Astrocyte (in vitro differentiated cells and primary cell): ENCODE results near the gene TBC1D12. TPM values are rescaled to one million over a fixed set of nuclear protein-coding genes. Genes with fewer than 3 reads are reported as not detected.

Experiments used
- DNase-seq: peaks from one replicate; pipeline ENCODE4 v3.0.0-alpha.2; 2010; ENCODE audit warnings: low read depth
- FAIRE-seq: peaks from 2 replicates; lab custom pipeline; 2011; peaks lifted over from hg19 to GRCh38; lab: Jason Lieb, UNC
- H2AFZ ChIP-seq: 2 replicates; pipeline ENCODE4 v1.6.0; 2012; ENCODE audit warnings: low read depth, low read length, inconsistent platforms
- H3K27ac ChIP-seq: 2 replicates; pipeline ENCODE4 v1.5.1; 2011; ENCODE audit warnings: low read depth, low read length, inconsistent platforms
- H3K27me3 ChIP-seq: 2 replicates; pipeline ENCODE4 v1.6.0; 2011; ENCODE audit warnings: low read length, inconsistent platforms; ENCODE audit not compliant: insufficient read depth
- H3K36me3 ChIP-seq: 2 replicates; pipeline ENCODE4 v1.5.1; 2011; ENCODE audit warnings: low read length, inconsistent platforms; ENCODE audit not compliant: insufficient read depth
- H3K4me1 ChIP-seq: 2 replicates; pipeline ENCODE4 v1.5.1; 2011; ENCODE audit warnings: low read length, inconsistent platforms; ENCODE audit not compliant: insufficient read depth
- H3K4me2 ChIP-seq: 2 replicates; pipeline ENCODE4 v1.6.0; 2012; ENCODE audit warnings: low read length, inconsistent platforms
- H3K4me3 ChIP-seq: 2 replicates; pipeline ENCODE4 v1.5.1; 2011; ENCODE audit warnings: low read depth, mild to moderate bottlenecking, low read length, inconsistent platforms; ENCODE audit not compliant: insufficient read depth
- H3K79me2 ChIP-seq: 2 replicates; pipeline ENCODE4 v1.6.0; 2012; ENCODE audit warnings: mild to moderate bottlenecking, low read length, inconsistent platforms; ENCODE audit not compliant: insufficient read depth
- H3K9ac ChIP-seq: 2 replicates; pipeline ENCODE4 v1.6.0; 2012; ENCODE audit warnings: mild to moderate bottlenecking, low read length, inconsistent platforms
- H3K9me3 ChIP-seq: 2 replicates; pipeline ENCODE4 v1.5.1; 2012; ENCODE audit warnings: low read depth, mild to moderate bottlenecking, low read length, inconsistent platforms; ENCODE audit not compliant: insufficient read depth
- H4K20me1 ChIP-seq: 2 replicates; pipeline ENCODE4 v1.6.0; 2012; ENCODE audit warnings: low read length, inconsistent platforms; ENCODE audit not compliant: insufficient read depth
- H3K27ac Mint-ChIP-seq: one replicate; pipeline ENCODE4 v1.8.0; 2021; ENCODE audit warnings: mild to moderate bottlenecking, mixed read lengths; ENCODE audit not compliant: unreplicated experiment
- H3K27me3 Mint-ChIP-seq: one replicate; pipeline ENCODE4 v1.8.0; 2021; ENCODE audit warnings: low read depth, mixed read lengths; ENCODE audit not compliant: unreplicated experiment
- H3K36me3 Mint-ChIP-seq: one replicate; pipeline ENCODE4 v1.8.0; 2021; ENCODE audit warnings: low read depth, mixed read lengths; ENCODE audit not compliant: unreplicated experiment
- H3K4me1 Mint-ChIP-seq: one replicate; pipeline ENCODE4 v1.8.0; 2021; ENCODE audit warnings: low read depth, mixed read lengths; ENCODE audit not compliant: unreplicated experiment
- H3K4me3 Mint-ChIP-seq: one replicate; pipeline ENCODE4 v1.8.0; 2021; ENCODE audit warnings: mild to moderate bottlenecking, moderate library complexity, mixed read lengths; ENCODE audit not compliant: unreplicated experiment
- H3K9me3 Mint-ChIP-seq: one replicate; pipeline ENCODE4 v1.8.0; 2021; ENCODE audit warnings: mild to moderate bottlenecking, mixed read lengths; ENCODE audit not compliant: unreplicated experiment
- EZH2 ChIP-seq: IDR thresholded peaks from 2 replicates; pipeline ENCODE4 v1.6.1; 2012; ENCODE audit warnings: mild to moderate bottlenecking, low read length, inconsistent platforms; ENCODE audit not compliant: insufficient read depth
- total RNA-seq: library from RNA; stranded (reverse); gene quantifications from 2 replicates; pipeline ENCODE4 v1.2.1, GENCODE V29; 2021
- TF ChIP-seq, protein P1 (sequence below): IDR thresholded peaks from 2 replicates; pipeline ENCODE4 v1.5.1; 2011; ENCODE audit warnings: low read depth, mild to moderate bottlenecking, inconsistent platforms, low read length, moderate library complexity; ENCODE audit not compliant: insufficient read depth

TBC1D12 gene
- total RNA-seq, 1 donor from 2014 or later, result 7.6 TPM

- Mint-ChIP-seq H3K4me3 (no peak overlapping the region), H3K36me3 (no peaks in the 10 kb centered on the region), H3K27ac (no peak overlapping the region), H3K27me3 (no peaks in the 10 kb centered on the region), H3K4me1 (peaks cover 4% of the 10 kb centered on the region), H3K9me3 (no peaks in the 10 kb centered on the region)
- TF ChIP-seq, protein P1, sequence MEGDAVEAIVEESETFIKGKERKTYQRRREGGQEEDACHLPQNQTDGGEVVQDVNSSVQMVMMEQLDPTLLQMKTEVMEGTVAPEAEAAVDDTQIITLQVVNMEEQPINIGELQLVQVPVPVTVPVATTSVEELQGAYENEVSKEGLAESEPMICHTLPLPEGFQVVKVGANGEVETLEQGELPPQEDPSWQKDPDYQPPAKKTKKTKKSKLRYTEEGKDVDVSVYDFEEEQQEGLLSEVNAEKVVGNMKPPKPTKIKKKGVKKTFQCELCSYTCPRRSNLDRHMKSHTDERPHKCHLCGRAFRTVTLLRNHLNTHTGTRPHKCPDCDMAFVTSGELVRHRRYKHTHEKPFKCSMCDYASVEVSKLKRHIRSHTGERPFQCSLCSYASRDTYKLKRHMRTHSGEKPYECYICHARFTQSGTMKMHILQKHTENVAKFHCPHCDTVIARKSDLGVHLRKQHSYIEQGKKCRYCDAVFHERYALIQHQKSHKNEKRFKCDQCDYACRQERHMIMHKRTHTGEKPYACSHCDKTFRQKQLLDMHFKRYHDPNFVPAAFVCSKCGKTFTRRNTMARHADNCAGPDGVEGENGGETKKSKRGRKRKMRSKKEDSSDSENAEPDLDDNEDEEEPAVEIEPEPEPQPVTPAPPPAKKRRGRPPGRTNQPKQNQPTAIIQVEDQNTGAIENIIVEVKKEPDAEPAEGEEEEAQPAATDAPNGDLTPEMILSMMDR, result no peak
- no peak for TF ChIP-seq EZH2
- FAIRE-seq, result no peak
- H3K36me3 ChIP-seq, result no peaks in the 10 kb centered on the region
- no peak overlapping the region for H3K9ac ChIP-seq
- H3K79me2 ChIP-seq, result no peaks in the 10 kb centered on the region
- H2AFZ ChIP-seq, result no peak overlapping the region
- no peak overlapping the region for H3K4me2 ChIP-seq
- no peak for DNase-seq
- no peak overlapping the region for H3K4me3 ChIP-seq
- no peaks in the 10 kb centered on the region for H3K27me3 ChIP-seq
- no peaks in the 10 kb centered on the region for H4K20me1 ChIP-seq
- H3K9me3 ChIP-seq, result no peaks in the 10 kb centered on the region
- no peak overlapping the region for H3K27ac ChIP-seq
- no peaks in the 10 kb centered on the region for H3K4me1 ChIP-seq
Measured at GRCh38 chr10:94496646-94497045, 94.3 kb downstream of the TBC1D12 start.

GRCh38 chr10:94500063-94500462, 97.7 kb downstream of the TBC1D12 start:
- Histone ChIP-seq H3K4me1 (no peaks in the 10 kb centered on the region), H2AFZ (no peak overlapping the region), H3K79me2 (no peaks in the 10 kb centered on the region), H4K20me1 (no peaks in the 10 kb centered on the region), H3K4me3 (no peak overlapping the region), H3K36me3 (no peaks in the 10 kb centered on the region), H3K9me3 (no peaks in the 10 kb centered on the region), H3K27ac (no peak overlapping the region), H3K4me2 (no peak overlapping the region), H3K9ac (no peak overlapping the region), H3K27me3 (no peaks in the 10 kb centered on the region)
- TF ChIP-seq, protein P1, result peak; percentile 44
- no peak for TF ChIP-seq EZH2
- no peak overlapping the region for H3K4me3 Mint-ChIP-seq
- DNase-seq (no peak), FAIRE-seq (no peak)
- peaks cover 4% of the 10 kb centered on the region for H3K4me1 Mint-ChIP-seq
- no peak overlapping the region for H3K27ac Mint-ChIP-seq
- H3K9me3 Mint-ChIP-seq, result no peaks in the 10 kb centered on the region
- H3K27me3 Mint-ChIP-seq, result no peaks in the 10 kb centered on the region
- no peaks in the 10 kb centered on the region for H3K36me3 Mint-ChIP-seq

DNA sequence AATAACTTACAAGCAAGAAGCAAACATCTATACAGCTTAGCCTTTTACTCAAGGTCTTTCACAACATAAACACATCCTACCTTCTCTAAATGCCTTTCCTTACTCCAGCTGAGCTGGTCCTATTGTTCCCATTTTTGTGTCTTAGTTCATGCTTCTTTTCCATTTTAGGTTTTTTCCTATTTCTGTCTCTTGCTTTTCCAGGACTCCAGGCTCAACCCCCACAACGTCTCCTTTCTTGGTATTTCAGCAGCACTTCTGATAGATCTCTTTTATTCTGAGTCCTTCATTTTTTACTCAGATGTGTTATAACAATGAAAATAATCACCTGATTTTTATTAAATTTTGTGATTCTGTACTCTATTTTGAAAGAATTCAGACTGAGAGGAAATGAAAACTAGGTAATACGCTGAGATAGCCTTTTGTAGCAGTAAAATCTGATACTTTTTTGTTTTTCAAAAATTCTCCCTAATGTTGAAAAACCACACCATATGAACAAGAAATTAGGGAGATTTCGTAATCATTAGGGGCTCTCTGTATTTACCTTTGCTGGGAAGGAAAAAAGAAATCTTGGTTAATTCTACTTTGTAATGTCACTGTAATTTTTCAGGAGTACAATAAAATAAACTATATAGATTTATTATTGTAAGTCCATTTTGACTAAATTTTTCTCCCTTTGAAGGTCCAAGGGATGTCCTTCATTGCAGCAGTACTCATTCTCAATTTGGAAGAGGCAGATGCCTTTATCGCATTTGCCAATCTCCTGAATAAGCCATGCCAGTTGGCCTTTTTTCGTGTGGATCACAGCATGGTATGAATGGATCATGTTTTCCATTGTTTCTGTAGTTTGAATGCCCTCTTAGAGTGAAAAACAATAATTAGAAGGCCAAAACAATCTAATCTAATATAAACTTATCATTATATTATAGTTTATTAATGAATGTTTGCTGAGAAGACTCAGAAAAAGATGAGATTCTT, 119.2 kb downstream of the TBC1D12 start:
- Mint-ChIP-seq H3K27ac (no peak overlapping the region), H3K4me1 (no peaks in the 10 kb centered on the region), H3K9me3 (no peaks in the 10 kb centered on the region), H3K36me3 (no peaks in the 10 kb centered on the region), H3K4me3 (no peak overlapping the region), H3K27me3 (no peaks in the 10 kb centered on the region)
- FAIRE-seq, result no peak
- H3K9ac ChIP-seq, result no peak overlapping the region
- H2AFZ ChIP-seq, result no peak overlapping the region
- H3K27ac ChIP-seq, result no peak overlapping the region
- H3K4me2 ChIP-seq, result no peak overlapping the region
- H3K9me3 ChIP-seq, result no peaks in the 10 kb centered on the region
- TF ChIP-seq, protein P1, result no peak
- TF ChIP-seq EZH2, result no peak
- DNase-seq, result no peak
- H3K4me3 ChIP-seq, result no peak overlapping the region
- no peaks in the 10 kb centered on the region for H3K36me3 ChIP-seq
- H3K27me3 ChIP-seq, result no peaks in the 10 kb centered on the region
- H4K20me1 ChIP-seq, result no peaks in the 10 kb centered on the region
- H3K4me1 ChIP-seq, result no peaks in the 10 kb centered on the region
- no peaks in the 10 kb centered on the region for H3K79me2 ChIP-seq
